Right lobe of liver (tissue), 6 donors: ENCODE results near the gene CLSTN3. TPM values are rescaled to one million over a fixed set of nuclear protein-coding genes. Genes with fewer than 3 reads are reported as not detected.
A peak's percentile ranks its signal among the peaks of the same experiment; 100 is the strongest.

Source experiments
- ATAC-seq, 4 donors: fragments of 200-7000 bp; cut with Tn5 transposase; one replicate each; pipeline ENCODE4 v1.9.1; 2020; ENCODE audit warnings: mild to moderate bottlenecking in 4 of 4, moderate library complexity in 4 of 4
- DNase-seq, 3 donors: peaks; one replicate each; pipeline ENCODE4 v3.0.0-alpha.2; 2020
- H3K27ac ChIP-seq, 3 donors: fragments of 200-600 bp; one replicate each; pipeline ENCODE4 v1.8.0; 2022
- H3K27me3 ChIP-seq, 2 donors: fragments of 200-600 bp; one replicate each; pipeline ENCODE4 v1.8.0; 2022
- H3K36me3 ChIP-seq, 4 donors: fragments of 200-600 bp; sonication (generic) in 1 of 4; one replicate each; pipeline versions ENCODE4 v1.5.1 to v1.8.0; 2017 to 2022; ENCODE audit warnings: control low read depth in 1 of 4
- H3K4me1 ChIP-seq, 4 donors: fragments of 200-600 bp; sonication (generic) in 1 of 4; one replicate each; pipeline versions ENCODE4 v1.5.1 to v1.8.0; 2017 to 2022; ENCODE audit warnings: control low read depth in 1 of 4
- H3K4me3 ChIP-seq, 3 donors: fragments of 200-600 bp; one replicate each; pipeline ENCODE4 v1.8.0; 2022
- H3K9me3 ChIP-seq, 4 donors: fragments of 200-600 bp; sonication (generic) in 1 of 4; one replicate each; pipeline versions ENCODE4 v1.5.1 to v1.8.0; 2017 to 2022; ENCODE audit warnings: control low read depth in 1 of 4
- POLR2A ChIP-seq: fragments of 450-650 bp; IDR thresholded peaks from one replicate; pipeline ENCODE4 v1.6.1; 2017; ENCODE audit warnings: antibody characterized with exemption, mild to moderate bottlenecking
- WGBS: methylation state at CpG from one replicate; pipeline ENCODE4 v1.1.6; 2018; ENCODE audit warnings: low coverage, low lambda C conversion rate; ENCODE audit not compliant: insufficient coverage; ENCODE audit errors: missing lambda C conversion rate; 5-methylcytosine and 5-hydroxymethylcytosine counted together
- intact Hi-C, 2 donors: fragments of 100-400 bp; cut with DNase I; formaldehyde crosslinking; loops; one replicate each; pipeline versions ENCODE4 v1.11.2 to v1.14.1; 2022
- total RNA-seq, 6 experiments: library from RNA; depleted of rRNA in 2 of 6; stranded (reverse); fragments of >200 nt in 2 of 6; fragmentation: NEBNext Ultra II Directional in 3 of 6; extraction: Animal tissue kit (Norgen Biotek cat#: 25700) in 3 of 6; gene quantifications; one replicate each; pipeline versions ENCODE4 v1.1.0 to v1.2.4, GENCODE V29; 2016 to 2023
- TF ChIP-seq, protein P1 (sequence below), 4 donors: fragments of 200-600 bp in 3 of 4; fragments of 450-650 bp in 1 of 4; IDR thresholded peaks; one replicate each; pipeline versions ENCODE4 v1.5.1 to v1.8.0; 2016 to 2022; ENCODE audit warnings: antibody characterized with exemption in 4 of 4, mild to moderate bottlenecking in 2 of 4
- donor health status: DM: no; HTN: yes; CAD: no.
- donor health status: DM: no; HTN: no; CAD: no.
- donor health status: DM: no; HTN: no; CAD: no.
- donor health status: DM: no; HTN: yes; CAD: no.
- donor health status: DM: no; HTN: yes; CAD: no.

Gene CLSTN3
- total RNA-seq, 6 experiments from 2014 or later = 38.9 to 55.2 (median 43.1) TPM

DNA sequence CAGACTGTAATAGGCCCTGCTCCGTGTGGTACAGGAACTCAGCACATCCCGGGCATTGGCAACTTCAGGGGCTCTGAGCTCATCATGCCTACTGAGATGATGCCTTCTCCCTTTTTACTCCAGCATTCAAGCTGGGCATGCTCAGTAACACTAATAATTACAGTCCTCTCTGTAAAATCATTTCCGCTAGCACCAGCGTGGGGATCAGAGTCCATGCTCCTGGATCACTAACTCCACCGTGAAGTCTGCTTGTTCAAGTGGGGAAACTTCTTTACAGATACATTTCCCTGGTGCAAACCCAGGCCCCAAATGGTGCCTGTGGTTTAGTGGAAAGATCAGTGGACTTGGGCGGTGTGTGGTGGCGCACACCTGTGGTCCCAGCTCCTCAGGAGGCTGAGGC lies 16.7 kb downstream of the CLSTN3 start:
- Histone ChIP-seq H3K9me3 (no peaks in the 10 kb centered on the region), H3K4me3 (no peak overlapping the region), H3K4me1 (peaks cover 0 to 52% (median 4%) of the 10 kb centered on the region in 4 donors), H3K27me3 (no peaks in the 10 kb centered on the region), H3K36me3 (peaks cover 0 to 38% (median 6%) of the 10 kb centered on the region in 4 donors), H3K27ac (no peak overlapping the region)
- WGBS = 76% methylated on average over 4 of the region's 7 CpGs
- TF ChIP-seq, protein P1, sequence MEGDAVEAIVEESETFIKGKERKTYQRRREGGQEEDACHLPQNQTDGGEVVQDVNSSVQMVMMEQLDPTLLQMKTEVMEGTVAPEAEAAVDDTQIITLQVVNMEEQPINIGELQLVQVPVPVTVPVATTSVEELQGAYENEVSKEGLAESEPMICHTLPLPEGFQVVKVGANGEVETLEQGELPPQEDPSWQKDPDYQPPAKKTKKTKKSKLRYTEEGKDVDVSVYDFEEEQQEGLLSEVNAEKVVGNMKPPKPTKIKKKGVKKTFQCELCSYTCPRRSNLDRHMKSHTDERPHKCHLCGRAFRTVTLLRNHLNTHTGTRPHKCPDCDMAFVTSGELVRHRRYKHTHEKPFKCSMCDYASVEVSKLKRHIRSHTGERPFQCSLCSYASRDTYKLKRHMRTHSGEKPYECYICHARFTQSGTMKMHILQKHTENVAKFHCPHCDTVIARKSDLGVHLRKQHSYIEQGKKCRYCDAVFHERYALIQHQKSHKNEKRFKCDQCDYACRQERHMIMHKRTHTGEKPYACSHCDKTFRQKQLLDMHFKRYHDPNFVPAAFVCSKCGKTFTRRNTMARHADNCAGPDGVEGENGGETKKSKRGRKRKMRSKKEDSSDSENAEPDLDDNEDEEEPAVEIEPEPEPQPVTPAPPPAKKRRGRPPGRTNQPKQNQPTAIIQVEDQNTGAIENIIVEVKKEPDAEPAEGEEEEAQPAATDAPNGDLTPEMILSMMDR (IDR thresholded peaks at IDR 0.05) = no peak
- no peak for TF ChIP-seq POLR2A
- ATAC-seq (peak in 2 of 4 donors; percentile 15 to 35), DNase-seq (peak in 1 of 3 donors; percentile 44)
- intact Hi-C loops = no loop called here

DNA sequence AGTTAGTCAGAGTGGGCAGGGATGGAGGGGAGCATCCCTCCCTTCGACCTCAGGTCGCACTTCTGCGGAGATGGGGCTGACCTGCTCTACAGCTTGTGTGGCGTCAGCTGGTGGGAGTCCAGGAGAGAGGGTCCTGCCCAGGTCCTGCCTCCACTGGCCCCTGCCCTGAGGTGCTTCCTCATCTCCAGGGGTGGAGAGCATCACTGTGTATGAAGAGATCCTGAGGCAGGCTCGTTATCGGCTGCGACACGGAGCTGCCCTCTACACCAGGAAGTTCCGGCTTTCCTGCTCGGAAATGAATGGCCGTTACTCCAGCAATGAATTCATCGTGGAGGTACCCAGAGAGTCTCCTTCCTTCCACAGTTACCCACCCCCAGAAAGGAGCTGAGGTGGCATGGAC lies 20.2 kb downstream of the CLSTN3 start:
- no peaks in the 10 kb centered on the region for H3K9me3 ChIP-seq
- no peak overlapping the region for H3K4me3 ChIP-seq
- peaks cover 0 to 43% (median 6%) of the 10 kb centered on the region in 4 donors for H3K36me3 ChIP-seq
- H3K27ac ChIP-seq = no peak overlapping the region
- H3K4me1 ChIP-seq = peaks cover 0 to 55% (median 18%) of the 10 kb centered on the region in 4 donors
- no peaks in the 10 kb centered on the region for H3K27me3 ChIP-seq
- WGBS = 82% methylated on average over 4 of the region's 12 CpGs
- DNase-seq (peak in 1 of 3 donors; percentile 41), ATAC-seq (no peak)
- intact Hi-C loops = no loop called here
- TF ChIP-seq, protein P1 (IDR thresholded peaks at IDR 0.05) = no peak
- no peak for TF ChIP-seq POLR2A

DNA sequence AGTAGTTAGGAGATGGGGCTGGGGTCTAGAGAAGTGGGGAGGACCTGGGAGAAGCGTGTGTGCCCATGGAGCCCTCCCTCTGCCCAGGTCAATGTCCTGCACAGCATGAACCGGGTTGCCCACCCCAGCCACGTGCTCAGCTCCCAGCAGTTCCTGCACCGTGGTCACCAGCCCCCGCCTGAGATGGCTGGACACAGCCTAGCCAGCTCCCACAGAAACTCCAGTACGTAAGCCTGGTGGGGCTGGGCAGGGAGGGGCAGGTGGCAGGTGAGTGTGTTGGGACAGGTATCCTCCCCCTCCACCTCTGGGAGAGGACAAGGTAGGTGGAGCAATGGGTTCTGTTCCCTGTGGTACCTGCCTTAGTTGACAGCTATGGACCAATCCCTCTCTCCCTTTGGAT lies 20.7 kb downstream of the CLSTN3 start:
- DNase-seq (no peak), ATAC-seq (no peak)
- Histone ChIP-seq H3K36me3 (peaks cover 0 to 40% (median 6%) of the 10 kb centered on the region in 4 donors), H3K4me3 (no peak overlapping the region), H3K27ac (peak overlapping the region in 1 of 3 donors; percentile 74), H3K27me3 (no peaks in the 10 kb centered on the region), H3K4me1 (peaks cover 0 to 59% (median 19%) of the 10 kb centered on the region in 4 donors), H3K9me3 (no peaks in the 10 kb centered on the region)
- no CpG with 5 or more reads among the region's 6 CpGs for WGBS
- no peak for TF ChIP-seq POLR2A
- TF ChIP-seq, protein P1 (IDR thresholded peaks at IDR 0.05) = no peak
- intact Hi-C loops = no loop called here

DNA sequence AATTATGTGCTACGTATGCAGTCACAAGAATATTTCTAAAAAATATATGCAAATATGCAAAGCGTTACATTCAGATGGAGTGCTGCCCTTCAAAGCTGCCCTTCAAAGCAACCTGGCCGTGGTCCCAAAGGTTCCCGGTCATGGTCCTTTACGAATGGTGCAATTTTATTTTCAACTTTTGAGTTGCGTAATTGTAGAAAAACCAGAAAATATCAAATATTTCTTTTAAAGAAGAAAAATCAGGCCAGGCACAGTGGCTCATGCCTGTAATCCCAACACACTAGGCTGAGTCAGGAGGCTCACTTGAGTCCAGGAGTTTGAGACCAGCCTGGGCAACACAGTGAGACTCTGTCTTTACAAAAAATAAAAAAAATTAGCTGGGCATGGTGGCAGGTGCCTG lies 21.4 kb downstream of the CLSTN3 start:
- H3K9me3 ChIP-seq = no peaks in the 10 kb centered on the region
- H3K27me3 ChIP-seq = no peaks in the 10 kb centered on the region
- intact Hi-C loops = no loop called here
- WGBS = 20% methylated on average over 6 of the region's 6 CpGs
- peaks cover 0 to 33% (median 6%) of the 10 kb centered on the region in 4 donors for H3K36me3 ChIP-seq
- no peak overlapping the region for H3K4me3 ChIP-seq
- ATAC-seq (peak; percentile 10 to 54 (median 34)), DNase-seq (peak; percentile 75 to 81 (median 78))
- H3K27ac ChIP-seq = peak overlapping the region in 2 of 3 donors; percentile 42 to 74
- TF ChIP-seq, protein P1 (IDR thresholded peaks at IDR 0.05) = no peak
- TF ChIP-seq POLR2A = no peak
- peaks cover 0 to 63% (median 18%) of the 10 kb centered on the region in 4 donors for H3K4me1 ChIP-seq
